WERI-Rb-1 (cell line): ENCODE results near the gene TLE2.
"Not testable (repeated sequence)": the region's sequence is repeated elsewhere in the genome, so short reads cannot be mapped to it uniquely, and the experiment has no call there.

Experiments used
- DNase-seq: peaks from one replicate; pipeline ENCODE4 v3.0.0-alpha.2; 2020
- H3K27ac ChIP-seq: fragments of 250-450 bp; sonication (Bioruptor Pico); 2 replicates; pipeline ENCODE4 v1.5.1; 2020; ENCODE audit warnings: mild to moderate bottlenecking, moderate library complexity
- H3K27me3 ChIP-seq: fragments of 250-450 bp; sonication (Bioruptor Pico); 2 replicates; pipeline ENCODE4 v1.5.1; 2021; ENCODE audit warnings: mild to moderate bottlenecking, low read depth, moderate library complexity; ENCODE audit not compliant: insufficient read depth, severe bottlenecking
- H3K36me3 ChIP-seq: fragments of 250-450 bp; sonication (Bioruptor Pico); 2 replicates; pipeline ENCODE4 v1.5.1; 2020; ENCODE audit warnings: mild to moderate bottlenecking, moderate library complexity
- H3K4me3 ChIP-seq: 2 replicates; pipeline ENCODE4 v1.5.1; 2011; ENCODE audit warnings: low read depth, mild to moderate bottlenecking, control low read depth, low read length
- H3K9me3 ChIP-seq: fragments of 250-450 bp; sonication (Bioruptor Pico); 2 replicates; pipeline ENCODE4 v1.5.1; 2021; ENCODE audit warnings: mild to moderate bottlenecking, moderate library complexity; ENCODE audit not compliant: severe bottlenecking
- CTCF ChIP-seq: IDR thresholded peaks from 2 replicates; pipeline ENCODE4 v1.5.1; 2011; ENCODE audit warnings: low read depth, mild to moderate bottlenecking, control low read depth, inconsistent platforms, low read length

The TLE2 gene

GRCh38 chr19:2969104-2969504, 60.0 kb downstream of the TLE2 start:
- DNase-seq, result no peak
- TF ChIP-seq CTCF, result no peak
- no peak overlapping the region for H3K27ac ChIP-seq
- H3K4me3 ChIP-seq, result no peak overlapping the region
- no peaks in the 10 kb centered on the region for H3K9me3 ChIP-seq
- no peaks in the 10 kb centered on the region for H3K27me3 ChIP-seq
- no peaks in the 10 kb centered on the region for H3K36me3 ChIP-seq

GRCh38 chr19:2967972-2968371, 61.1 kb downstream of the TLE2 start:
- DNase-seq, result no peak
- Histone ChIP-seq H3K27ac (no peak overlapping the region), H3K27me3 (no peaks in the 10 kb centered on the region), H3K9me3 (no peaks in the 10 kb centered on the region), H3K4me3 (no peak overlapping the region), H3K36me3 (no peaks in the 10 kb centered on the region)
- no peak for TF ChIP-seq CTCF

- no peak for DNase-seq
- no peaks in the 10 kb centered on the region for H3K9me3 ChIP-seq
- no peaks in the 10 kb centered on the region for H3K27me3 ChIP-seq
- no peaks in the 10 kb centered on the region for H3K36me3 ChIP-seq
- no peak for TF ChIP-seq CTCF
- no peak overlapping the region for H3K4me3 ChIP-seq
- no peak overlapping the region for H3K27ac ChIP-seq
These were observed 64.2 kb downstream of the TLE2 start for GRCh38 chr19:2964874-2965273.

GRCh38 chr19:2963631-2964030, 65.4 kb downstream of the TLE2 start:
- H3K27ac ChIP-seq, H3K4me3 ChIP-seq, H3K9me3 ChIP-seq, H3K36me3 ChIP-seq, DNase-seq, H3K27me3 ChIP-seq: not testable (repeated sequence)

- no peaks in the 10 kb centered on the region for H3K9me3 ChIP-seq
- no peaks in the 10 kb centered on the region for H3K36me3 ChIP-seq
- no peak overlapping the region for H3K4me3 ChIP-seq
- H3K27ac ChIP-seq, result no peak overlapping the region
- no peak for TF ChIP-seq CTCF
- no peaks in the 10 kb centered on the region for H3K27me3 ChIP-seq
- no peak for DNase-seq
These were observed 66.0 kb downstream of the TLE2 start for GRCh38 chr19:2963122-2963521.

GRCh38 chr19:2962018-2962670, 66.9 kb downstream of the TLE2 start:
- Histone ChIP-seq H3K27ac (no peak overlapping the region), H3K36me3 (no peaks in the 10 kb centered on the region), H3K4me3 (no peak overlapping the region), H3K27me3 (no peaks in the 10 kb centered on the region), H3K9me3 (no peaks in the 10 kb centered on the region)
- peak; percentile 56 for DNase-seq
- peak; percentile 66 for TF ChIP-seq CTCF
